Measurements from ENCODE around the gene ANXA4.

ANXA4 gene

GRCh38 chr2:69863298-69863697 lies 121.4 kb downstream of the ANXA4 start:
- no peak for DNase-seq
